Left colon (tissue), 2 donors: ENCODE measurements around the gene STX7. TPM values are rescaled to one million over a fixed set of nuclear protein-coding genes. Genes with fewer than 3 reads are reported as not detected.
A peak's percentile ranks its signal among the peaks of the same experiment; 100 is the strongest.

ENCODE experiments used
- ATAC-seq: fragments of 200-7000 bp; cut with Tn5 transposase; one replicate; pipeline ENCODE4 v1.9.1; 2020; ENCODE audit warnings: mild to moderate bottlenecking, moderate library complexity
- DNase-seq, 2 donors: peaks; one replicate each; pipeline ENCODE4 v3.0.0-alpha.2; 2020
- intact Hi-C, 2 donors: fragments of 100-400 bp; cut with DNase I in 1 of 2; cut with micrococcal nuclease in 1 of 2; formaldehyde crosslinking; loops; one replicate each; pipeline versions ENCODE4 v1.11.2 to v1.14.0; 2022; cut with DNase I, micrococcal nuclease
- total RNA-seq, 2 donors: library from RNA; stranded (reverse); fragmentation: NEBNext Ultra II Directional; extraction: Animal tissue kit (Norgen Biotek cat#: 25700); gene quantifications; one replicate each; pipeline ENCODE4 v1.2.1, GENCODE V29; 2021
- donor health status: DM: no; HTN: no; CAD: no.
- donor health status: DM: yes; HTN: yes; CAD: no.

STX7 gene
- total RNA-seq, 2 donors from 2014 or later, result 52.4 to 70.9 TPM

GRCh38 chr6:132482581-132482980 is 30.3 kb downstream of the STX7 start:
- DNase-seq (no peak), ATAC-seq (no peak)
- intact Hi-C loops, result loop anchor here in 1 of 2 donors (5.0 kb wide), 2 partner anchors 180 to 205 kb away; no protein-coding TSS in a partner anchor

- ATAC-seq (no peak), DNase-seq (no peak)
- intact Hi-C loops, result loop anchor here in 1 of 2 donors (5.0 kb wide), 2 partner anchors 179 to 204 kb away; no protein-coding TSS in a partner anchor
Observed at GRCh38 chr6:132481189-132481588, 31.7 kb downstream of the STX7 start.

GRCh38 chr6:132479131-132479530 is 33.8 kb downstream of the STX7 start:
- intact Hi-C loops, result no loop called here
- DNase-seq (no peak), ATAC-seq (no peak)

DNA sequence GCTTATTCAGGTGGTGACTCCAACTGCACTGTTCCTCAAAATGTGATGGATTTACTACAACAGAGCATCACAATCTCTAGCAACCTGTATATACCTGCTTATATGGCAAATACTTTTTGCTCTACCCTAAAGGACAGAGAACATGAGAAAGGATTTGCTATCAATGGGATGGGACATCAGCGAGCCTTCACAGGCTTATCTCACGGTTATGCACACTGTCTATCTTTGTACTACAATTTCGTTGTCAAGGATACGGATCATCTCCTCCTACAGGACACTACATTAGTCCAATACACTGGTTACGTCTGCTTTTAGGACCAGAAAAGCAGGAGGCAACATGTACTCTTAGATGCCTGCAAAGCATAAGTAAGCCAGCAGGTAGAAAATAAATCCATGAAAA is 34.2 kb downstream of the STX7 start:
- intact Hi-C loops, result no loop called here
- ATAC-seq (no peak), DNase-seq (no peak)

- no peak for DNase-seq
Observed at GRCh38 chr6:132478266-132478665, 34.6 kb downstream of the STX7 start.

GRCh38 chr6:132476688-132477087 is 36.2 kb downstream of the STX7 start:
- DNase-seq, result no peak
- intact Hi-C loops, result no loop called here
- ATAC-seq, result no peak

More at GRCh38 chr6:132478266-132478665, 34.6 kb downstream of the STX7 start:
- ATAC-seq, result no peak
- intact Hi-C loops, result no loop called here

- intact Hi-C loops, result no loop called here
Observed at GRCh38 chr6:132475925-132476324, 37.0 kb downstream of the STX7 start.

GRCh38 chr6:132471787-132472186 is 41.1 kb downstream of the STX7 start:
- ATAC-seq, result no peak
- no peak for DNase-seq
- intact Hi-C loops, result no loop called here

More at GRCh38 chr6:132475925-132476324, 37.0 kb downstream of the STX7 start:
- ATAC-seq (no peak), DNase-seq (no peak)

DNA sequence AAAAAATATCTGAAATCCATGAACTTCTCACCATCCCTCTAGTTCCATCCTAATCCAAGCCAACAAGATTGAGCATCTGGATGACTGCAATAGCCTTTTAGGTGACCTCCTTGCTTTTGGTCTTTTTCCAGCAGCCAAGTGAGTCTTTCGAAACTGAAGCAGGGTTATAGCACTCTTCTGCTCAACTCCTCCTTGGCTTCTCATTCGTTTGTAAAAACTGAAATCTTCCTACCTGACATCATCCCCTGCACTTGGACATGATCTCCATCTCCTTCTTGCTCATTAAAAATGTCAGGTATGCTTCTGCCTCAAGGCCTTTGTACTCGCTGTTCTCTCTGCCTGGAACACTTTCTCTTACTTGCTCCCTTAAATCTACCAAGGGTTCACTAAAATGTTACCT is 46.0 kb downstream of the STX7 start:
- intact Hi-C loops, result loop anchor here in 1 of 2 donors (5.0 kb wide), 1 partner anchor 185 kb away; no protein-coding TSS in a partner anchor
- ATAC-seq (no peak), DNase-seq (no peak)

GRCh38 chr6:132465530-132466485 is 47.1 kb downstream of the STX7 start:
- ATAC-seq, result no peak
- intact Hi-C loops, result loop anchor here in 1 of 2 donors (5.0 kb wide), 1 partner anchor 184 kb away; no protein-coding TSS in a partner anchor
- DNase-seq, result no peak

DNA sequence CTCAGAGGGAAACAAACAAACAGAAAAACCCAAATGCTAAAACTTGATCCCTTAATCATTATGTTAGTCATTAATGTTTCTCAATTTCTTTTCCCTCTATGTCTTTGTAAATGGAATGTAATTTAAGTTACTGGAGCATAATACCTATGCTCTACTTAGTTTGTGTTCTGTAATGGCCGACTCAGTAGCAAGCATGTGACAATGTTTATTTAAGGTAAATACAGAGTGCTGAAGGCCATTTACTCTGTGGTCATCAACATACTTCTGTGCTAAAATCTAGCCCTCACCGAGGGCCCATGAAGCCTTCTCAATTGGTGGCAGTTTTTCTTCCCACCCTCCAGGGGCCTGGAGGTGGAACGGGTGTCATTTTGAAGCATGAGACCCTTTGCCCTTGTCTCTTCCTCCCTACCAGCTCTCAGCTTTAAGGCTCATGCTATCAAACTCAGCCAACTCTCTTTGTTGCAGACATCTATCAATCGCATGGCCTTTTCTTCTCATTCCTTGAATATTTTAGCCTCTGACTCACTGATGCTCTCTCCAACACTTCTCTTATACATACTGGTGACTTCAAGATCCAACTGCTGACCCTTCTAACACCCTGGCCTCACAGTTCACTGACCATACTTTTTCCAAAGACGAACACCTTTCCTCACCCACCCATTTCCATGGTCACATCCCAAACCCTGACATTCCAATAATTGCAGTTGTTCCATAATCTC is 48.2 kb downstream of the STX7 start:
- ATAC-seq (no peak), DNase-seq (no peak)
- intact Hi-C loops, result loop anchor here in 1 of 2 donors (5.0 kb wide), 1 partner anchor 182 kb away; no protein-coding TSS in a partner anchor

DNA sequence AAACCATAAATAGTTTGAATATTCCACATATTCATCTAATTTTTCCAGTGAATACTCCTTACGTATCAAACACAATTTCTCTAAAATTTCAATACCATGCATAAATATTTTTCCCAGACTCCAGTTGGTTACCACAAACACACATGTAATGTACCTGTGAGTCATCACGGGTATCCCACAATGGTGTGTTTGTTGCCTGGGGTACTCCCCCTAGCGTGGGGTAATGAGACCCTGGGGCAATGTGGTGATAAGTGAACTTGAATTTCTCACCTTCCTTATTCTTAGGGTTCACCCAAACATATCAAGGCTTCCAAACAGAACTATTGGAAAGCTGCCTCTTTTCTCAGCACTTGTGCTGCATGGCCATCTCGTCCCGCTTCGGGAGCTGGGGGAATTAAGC is 51.0 kb downstream of the STX7 start:
- intact Hi-C loops, result no loop called here
- DNase-seq (no peak), ATAC-seq (no peak)

GRCh38 chr6:132459605-132459952 is 53.3 kb downstream of the STX7 start:
- ATAC-seq (no peak), DNase-seq (no peak)
- intact Hi-C loops, result no loop called here

DNA sequence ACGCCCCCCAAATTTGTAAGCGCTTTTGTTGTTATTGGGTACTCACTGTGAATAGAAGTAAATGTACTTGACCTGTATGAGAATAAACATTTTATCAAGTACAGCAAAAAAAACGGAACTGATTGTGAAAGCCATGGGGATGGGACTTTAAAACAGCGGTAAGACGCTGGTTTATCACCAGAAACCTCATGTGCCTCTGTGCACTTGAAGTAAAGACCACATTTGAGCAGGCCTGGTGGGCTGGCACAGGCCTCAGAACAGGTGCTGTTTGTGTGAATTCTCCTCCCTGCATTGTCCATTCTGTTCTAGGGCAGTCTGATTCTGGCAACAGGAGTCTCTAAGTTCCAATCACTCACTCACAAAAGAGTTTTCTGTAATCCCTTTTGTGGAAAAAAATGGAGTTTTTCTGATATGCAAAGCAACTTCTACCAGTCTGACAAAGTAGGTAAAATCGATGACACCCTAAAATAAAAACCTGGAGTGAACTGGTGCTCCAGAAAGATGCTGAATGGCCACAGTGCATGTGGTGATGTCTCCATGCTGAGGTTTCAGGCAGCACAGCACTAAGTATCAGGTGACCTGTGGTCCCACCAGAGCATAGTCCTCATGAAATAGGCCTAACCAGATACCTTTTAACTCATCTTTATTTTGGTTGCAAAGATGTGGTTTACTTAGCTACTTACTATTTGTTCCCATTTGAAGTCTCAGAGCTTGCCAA is 53.9 kb downstream of the STX7 start:
- ATAC-seq (no peak), DNase-seq (no peak)
- intact Hi-C loops, result no loop called here

DNA sequence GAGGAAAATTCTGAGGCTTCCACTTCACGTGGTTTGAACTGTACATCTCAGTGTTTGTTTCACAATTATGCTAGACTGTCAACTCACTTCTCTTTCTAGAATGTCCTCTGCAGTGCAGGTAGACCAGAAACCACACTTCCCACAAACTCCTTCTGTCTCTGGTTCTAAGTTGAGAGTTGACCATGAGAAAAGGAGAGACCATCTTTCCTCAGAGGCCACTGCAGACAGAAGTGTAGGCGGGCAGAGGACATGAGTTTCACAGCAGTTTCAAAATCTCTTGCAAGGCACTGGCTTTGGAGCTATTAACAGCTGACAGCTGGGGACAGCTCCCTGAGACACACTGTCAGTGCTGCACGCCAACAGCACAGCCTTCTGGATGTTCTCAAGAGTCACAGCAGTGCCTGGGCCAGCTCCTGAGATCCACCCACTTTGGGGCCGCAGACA is 56.2 kb downstream of the STX7 start:
- intact Hi-C loops, result no loop called here
- DNase-seq (peak; percentile 11 to 27), ATAC-seq (no peak)

GRCh38 chr6:132446855-132447241 is 66.1 kb downstream of the STX7 start:
- no peak for ATAC-seq
- DNase-seq, result no peak
- intact Hi-C loops, result no loop called here

DNA sequence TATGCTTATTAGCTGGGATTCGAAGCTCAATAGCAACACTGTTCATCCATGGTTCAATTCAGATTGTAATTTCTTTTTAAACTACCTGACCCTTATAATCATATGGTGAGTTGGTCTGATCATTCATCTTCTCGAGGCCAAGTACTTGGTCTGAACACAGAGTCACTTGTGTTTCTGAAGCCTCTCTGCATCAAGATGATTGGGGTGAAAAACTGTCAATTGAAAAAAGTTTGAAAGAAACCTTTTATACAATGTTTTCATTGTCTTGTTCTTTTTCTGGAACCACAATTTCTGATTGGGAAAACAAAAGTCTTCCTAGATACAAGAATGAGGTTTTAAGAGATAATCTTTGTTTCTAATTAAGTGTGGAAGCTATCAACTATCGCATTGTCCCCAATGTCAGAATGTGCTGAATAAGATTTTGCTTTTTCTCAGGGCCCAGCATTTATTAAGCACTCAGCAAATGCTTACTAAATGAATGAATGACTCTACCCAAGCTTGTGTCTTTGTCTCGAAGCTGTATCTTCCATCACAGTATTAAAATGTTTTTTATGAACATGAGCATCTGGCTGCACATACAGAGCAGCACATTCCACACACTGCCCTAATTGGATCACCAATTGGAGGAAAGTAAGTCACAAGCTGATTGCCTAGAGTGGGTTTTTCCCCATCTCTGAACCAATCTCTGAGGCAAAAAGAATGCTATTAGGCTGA is 66.6 kb downstream of the STX7 start:
- ATAC-seq (no peak), DNase-seq (no peak)
- intact Hi-C loops, result no loop called here

DNA sequence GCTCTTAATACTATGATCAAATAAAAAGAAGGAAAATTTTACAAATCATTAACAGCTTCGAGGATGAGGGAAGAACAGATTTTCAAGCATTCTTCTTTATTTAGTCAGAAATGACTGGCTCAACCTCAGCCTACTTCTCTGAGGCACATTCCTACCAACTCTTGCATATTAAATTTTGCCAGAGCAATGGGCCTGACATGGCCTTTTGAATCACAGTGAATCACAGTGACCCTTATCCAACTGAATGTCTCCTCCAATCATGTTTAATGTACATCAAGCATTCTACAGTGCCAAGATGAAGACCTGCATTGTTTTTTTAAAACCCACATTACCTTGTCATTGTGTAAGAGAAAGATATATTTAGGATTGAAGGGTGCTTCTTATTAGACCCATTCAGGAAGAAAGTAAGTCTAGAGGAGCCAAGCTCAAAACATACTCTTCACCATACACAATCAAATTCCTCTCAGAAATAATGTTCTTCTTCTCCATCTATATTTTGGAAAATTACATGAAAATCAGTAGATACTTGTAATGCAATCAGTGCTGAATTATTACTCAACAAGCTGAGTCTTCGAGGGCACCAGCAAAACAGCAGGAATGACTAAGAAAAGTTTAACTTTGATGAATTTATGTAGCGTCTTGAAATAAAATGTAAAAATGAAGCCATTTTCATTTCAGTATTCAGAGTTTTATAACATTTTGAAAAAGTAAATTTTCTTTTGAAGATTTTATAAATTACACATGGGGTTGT is 67.5 kb downstream of the STX7 start:
- ATAC-seq (no peak), DNase-seq (no peak)
- intact Hi-C loops, result no loop called here
